ENCODE results near the gene PLXNA1.

DNA sequence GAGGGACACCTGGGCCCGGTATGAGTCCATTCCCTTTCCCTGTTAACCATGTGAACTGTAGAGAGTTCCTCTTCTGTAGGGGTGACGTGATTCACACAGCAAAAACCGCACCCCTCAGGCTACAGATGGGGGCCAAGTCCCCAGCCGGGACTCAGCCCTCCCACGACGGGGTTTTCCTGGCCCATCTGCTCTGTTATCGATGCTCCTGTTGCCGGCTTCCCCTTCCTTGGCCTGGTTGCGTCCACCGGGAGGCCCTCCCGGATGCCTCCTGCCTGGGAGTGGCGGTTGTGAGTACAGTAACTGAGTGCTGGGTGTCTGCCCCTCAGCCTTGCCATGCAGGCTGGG lies 817 bp upstream of the PLXNA1 start:
- TF ChIP-seq, protein P1, sequence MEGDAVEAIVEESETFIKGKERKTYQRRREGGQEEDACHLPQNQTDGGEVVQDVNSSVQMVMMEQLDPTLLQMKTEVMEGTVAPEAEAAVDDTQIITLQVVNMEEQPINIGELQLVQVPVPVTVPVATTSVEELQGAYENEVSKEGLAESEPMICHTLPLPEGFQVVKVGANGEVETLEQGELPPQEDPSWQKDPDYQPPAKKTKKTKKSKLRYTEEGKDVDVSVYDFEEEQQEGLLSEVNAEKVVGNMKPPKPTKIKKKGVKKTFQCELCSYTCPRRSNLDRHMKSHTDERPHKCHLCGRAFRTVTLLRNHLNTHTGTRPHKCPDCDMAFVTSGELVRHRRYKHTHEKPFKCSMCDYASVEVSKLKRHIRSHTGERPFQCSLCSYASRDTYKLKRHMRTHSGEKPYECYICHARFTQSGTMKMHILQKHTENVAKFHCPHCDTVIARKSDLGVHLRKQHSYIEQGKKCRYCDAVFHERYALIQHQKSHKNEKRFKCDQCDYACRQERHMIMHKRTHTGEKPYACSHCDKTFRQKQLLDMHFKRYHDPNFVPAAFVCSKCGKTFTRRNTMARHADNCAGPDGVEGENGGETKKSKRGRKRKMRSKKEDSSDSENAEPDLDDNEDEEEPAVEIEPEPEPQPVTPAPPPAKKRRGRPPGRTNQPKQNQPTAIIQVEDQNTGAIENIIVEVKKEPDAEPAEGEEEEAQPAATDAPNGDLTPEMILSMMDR (IDR thresholded peaks at IDR 0.05; ENCODE audit: low read depth, low read length) = no peak
- TF ChIP-seq EZH2phosphoT487 (IDR thresholded peaks at IDR 0.05; ENCODE audit: low read depth) = no peak
